GM18511 (cell line): ENCODE measurements around the gene GPR39.

Experiments used
- ATAC-seq: cut with Tn5 transposase; IDR thresholded peaks from one replicate; pipeline ENCODE4 v1.9.1; 2021; ENCODE audit warnings: mild to moderate bottlenecking, moderate library complexity; ENCODE audit not compliant: unreplicated experiment

The GPR39 gene

DNA sequence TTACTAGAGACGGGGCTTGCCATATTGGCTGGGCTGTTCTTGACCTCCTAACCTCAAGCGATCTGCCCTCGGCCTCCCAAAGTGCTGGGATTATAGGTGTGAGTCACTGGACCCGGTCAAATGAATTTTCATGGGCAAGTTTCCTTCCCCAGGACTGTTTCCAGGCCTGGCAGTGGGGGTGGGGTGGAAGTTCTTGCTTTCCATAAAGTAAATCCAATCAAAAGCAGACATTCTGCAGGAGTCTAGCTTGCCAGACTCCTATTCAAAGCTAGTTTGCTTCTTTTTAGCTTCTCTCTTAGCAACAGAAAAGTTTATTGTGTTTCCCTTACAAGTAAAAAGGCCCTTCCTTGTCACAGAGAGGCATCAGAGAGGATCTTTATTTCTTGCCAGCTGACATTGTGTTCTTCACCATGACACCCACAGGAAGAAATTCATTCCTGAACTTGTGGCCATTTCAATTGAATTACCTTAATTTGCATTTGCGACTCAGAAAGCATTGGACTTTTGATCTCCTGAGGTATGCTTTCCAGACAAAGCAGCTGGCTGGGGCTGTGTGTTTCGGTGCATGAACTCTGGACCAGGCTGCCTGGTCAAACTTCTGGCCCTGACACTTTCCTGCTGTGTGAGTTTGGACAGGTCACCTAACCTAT lies 215.5 kb downstream of the GPR39 start:
- no peak for ATAC-seq

DNA sequence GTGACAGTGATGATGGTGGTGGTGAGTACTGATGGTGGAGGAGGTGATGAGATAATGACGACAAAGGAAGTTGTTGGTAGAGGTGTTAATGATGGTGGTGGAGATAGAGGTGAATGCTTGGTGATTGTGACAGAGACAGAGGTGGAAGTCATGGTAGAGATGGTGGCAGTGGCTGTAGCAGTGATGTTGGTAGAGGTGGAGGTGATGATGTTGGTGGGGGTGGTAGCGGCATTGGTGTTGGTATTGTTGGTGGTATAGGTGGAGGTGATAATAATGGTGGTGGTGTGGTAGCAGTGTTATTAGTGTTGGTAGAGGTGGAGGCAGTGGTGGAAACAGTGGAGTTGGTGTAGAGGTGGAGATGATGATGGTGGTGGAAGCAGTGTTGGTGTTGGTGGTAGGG lies 217.0 kb downstream of the GPR39 start:
- no peak for ATAC-seq

- ATAC-seq = no peak
Observed at GRCh38 chr2:132636346-132636745, 219.7 kb downstream of the GPR39 start.

GRCh38 chr2:132638313-132639040 lies 221.9 kb downstream of the GPR39 start:
- ATAC-seq = no peak

DNA sequence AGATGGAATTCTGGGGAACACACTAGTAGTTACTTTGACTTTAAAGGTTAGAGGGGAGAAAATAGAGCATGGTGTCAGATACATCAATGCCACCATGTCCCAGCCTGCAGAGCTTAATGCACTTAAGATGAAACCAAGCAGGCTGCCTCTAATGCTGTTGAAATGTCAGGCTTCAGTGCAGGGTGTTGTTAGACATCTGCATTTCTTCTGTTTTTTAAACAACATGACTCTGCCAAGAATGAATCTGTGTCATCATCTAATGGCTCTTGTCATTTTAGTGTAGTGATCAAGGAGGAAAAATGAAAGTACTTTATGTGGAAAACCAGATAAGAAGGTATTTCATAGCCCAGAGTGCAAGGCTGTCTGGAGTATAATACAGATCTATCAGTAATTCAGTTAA lies 223.5 kb downstream of the GPR39 start:
- ATAC-seq = no peak

GRCh38 chr2:132641819-132642218 lies 225.2 kb downstream of the GPR39 start:
- ATAC-seq = no peak

DNA sequence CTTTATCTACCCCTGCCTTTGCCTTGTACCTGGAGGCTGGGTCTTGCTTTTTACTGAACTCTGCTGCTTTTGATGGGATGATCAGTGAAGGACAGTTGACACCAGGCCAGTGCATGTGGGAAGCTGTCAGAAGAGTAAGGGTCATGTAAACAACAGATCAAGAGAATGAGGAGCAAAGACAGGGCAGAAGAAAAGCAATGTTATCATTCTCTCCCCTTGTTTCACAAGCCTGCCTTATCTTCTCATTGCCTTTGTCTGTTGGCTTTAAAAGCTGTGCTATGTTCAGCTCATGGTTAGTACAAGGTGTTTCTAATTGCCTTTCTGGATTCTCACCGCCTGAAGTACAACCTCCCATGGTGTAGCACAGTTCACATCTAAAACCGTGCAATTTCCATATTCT lies 225.8 kb downstream of the GPR39 start:
- no peak for ATAC-seq

- ATAC-seq = no peak
Observed at GRCh38 chr2:132645176-132645575, 228.6 kb downstream of the GPR39 start.

GRCh38 chr2:132645722-132646539 lies 229.3 kb downstream of the GPR39 start:
- peak; percentile 77 for ATAC-seq

- ATAC-seq = no peak
Observed at GRCh38 chr2:132646540-132647108, 230.0 kb downstream of the GPR39 start.

GRCh38 chr2:132651115-132652045 lies 234.8 kb downstream of the GPR39 start:
- ATAC-seq = no peak

GRCh38 chr2:132652474-132652873 lies 235.9 kb downstream of the GPR39 start:
- no peak for ATAC-seq

DNA sequence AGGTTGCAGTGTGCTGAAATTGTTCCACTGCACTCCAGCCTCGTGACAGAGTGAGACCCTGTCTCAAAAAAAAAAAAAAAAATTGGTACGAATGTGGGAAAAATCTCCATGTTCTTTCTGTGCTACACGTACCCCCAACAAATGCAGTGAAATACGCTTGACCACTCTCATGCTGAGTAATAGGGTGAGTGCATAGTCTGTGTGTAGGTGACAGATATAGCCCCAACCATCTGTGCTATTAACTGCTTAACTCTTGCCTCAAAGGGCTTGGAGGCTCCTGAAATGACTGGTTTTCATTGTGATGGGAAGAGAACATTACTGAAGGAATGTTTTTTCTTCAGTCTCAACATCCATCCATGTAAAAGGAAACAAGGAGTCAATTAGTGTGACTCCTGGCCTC lies 237.7 kb downstream of the GPR39 start:
- no peak for ATAC-seq

- ATAC-seq = no peak
Observed at GRCh38 chr2:132654968-132655367, 238.4 kb downstream of the GPR39 start.

- ATAC-seq = no peak
Observed at GRCh38 chr2:132656266-132656975, 239.8 kb downstream of the GPR39 start.

GRCh38 chr2:132659331-132659730 lies 242.7 kb downstream of the GPR39 start:
- ATAC-seq = no peak

GRCh38 chr2:132662732-132663131 lies 246.1 kb downstream of the GPR39 start:
- ATAC-seq = no peak

GRCh38 chr2:132664096-132664495 lies 247.5 kb downstream of the GPR39 start:
- ATAC-seq = no peak

DNA sequence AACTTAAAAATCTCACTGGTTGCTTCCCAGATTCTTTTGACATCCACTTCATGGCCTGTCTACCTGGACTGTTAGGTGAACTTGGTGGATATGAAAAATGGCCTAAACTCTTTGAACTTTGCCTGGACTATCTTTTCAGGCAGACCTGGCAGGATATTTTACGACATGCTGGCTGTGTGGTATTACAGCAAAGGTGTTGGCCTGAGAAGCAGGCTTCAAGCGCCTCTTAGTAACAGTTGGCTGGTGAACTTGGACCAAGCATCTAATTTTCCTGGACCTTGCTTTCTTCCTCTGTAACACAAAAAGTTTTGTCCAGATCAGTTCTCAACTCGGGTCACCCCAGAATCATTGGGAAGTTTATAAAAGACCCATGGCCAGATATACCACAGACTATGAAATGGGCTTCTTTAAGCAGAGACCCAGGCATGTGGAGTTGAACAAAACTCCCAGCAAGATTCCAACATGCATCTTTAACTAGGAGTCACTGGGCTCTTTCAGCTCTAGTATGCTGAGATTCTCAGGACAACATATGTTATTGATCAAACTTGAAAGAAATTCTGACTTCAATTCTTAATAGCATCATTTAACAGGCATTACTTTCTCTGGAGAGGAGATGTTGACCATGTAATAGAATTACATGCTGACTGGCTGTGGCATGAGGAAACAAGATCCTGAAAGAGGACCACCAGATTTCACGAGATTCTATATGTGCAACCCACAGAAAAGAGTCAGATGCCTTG lies 249.0 kb downstream of the GPR39 start:
- no peak for ATAC-seq
